Ishikawa (cell line): ENCODE data around the gene SCFD2.

Experiments
- CEBPB ChIP-seq: IDR thresholded peaks from 2 replicates; pipeline ENCODE4 v1.6.1; 2012
- CREB1 ChIP-seq: IDR thresholded peaks from 2 replicates; pipeline ENCODE4 v1.6.1; 2012; ENCODE audit warnings: low read depth
- EGR1 ChIP-seq: IDR thresholded peaks from 2 replicates; pipeline ENCODE4 v1.6.1; 2012
- EP300 ChIP-seq: IDR thresholded peaks from 2 replicates; pipeline ENCODE4 v1.6.1; 2012; ENCODE audit warnings: borderline replicate concordance
- FOXM1 ChIP-seq: IDR thresholded peaks from 2 replicates; pipeline ENCODE4 v1.6.1; 2012; ENCODE audit warnings: low read depth, borderline replicate concordance
- MAX ChIP-seq: IDR thresholded peaks from 2 replicates; pipeline ENCODE4 v1.6.1; 2012
- NFIC ChIP-seq: IDR thresholded peaks from 2 replicates; pipeline ENCODE4 v1.6.1; 2012
- RAD21 ChIP-seq: IDR thresholded peaks from 2 replicates; pipeline ENCODE4 v1.6.1; 2012; ENCODE audit warnings: low read depth
- REST ChIP-seq: IDR thresholded peaks from 2 replicates; pipeline ENCODE4 v1.6.1; 2012; ENCODE audit warnings: low read depth, mild to moderate bottlenecking
- TAF1 ChIP-seq: IDR thresholded peaks from 2 replicates; pipeline ENCODE4 v1.6.1; 2012; ENCODE audit warnings: low read depth, mild to moderate bottlenecking
- TCF12 ChIP-seq: IDR thresholded peaks from 2 replicates; pipeline ENCODE4 v1.6.1; 2012; ENCODE audit warnings: low read depth
- TEAD4 ChIP-seq: IDR thresholded peaks from 2 replicates; pipeline ENCODE4 v1.6.1; 2012
- USF1 ChIP-seq: IDR thresholded peaks from 2 replicates; pipeline ENCODE4 v1.6.1; 2012
- YY1 ChIP-seq: IDR thresholded peaks from 2 replicates; pipeline ENCODE4 v1.6.1; 2012; ENCODE audit warnings: low read depth
- ZBTB7A ChIP-seq: IDR thresholded peaks from 2 replicates; pipeline ENCODE4 v1.6.1; 2012; ENCODE audit warnings: low read depth

SCFD2 gene

GRCh38 chr4:53281438-53281837 lies 84.4 kb downstream of the SCFD2 start:
- TF ChIP-seq TCF12 = no peak
- no peak for TF ChIP-seq MAX

GRCh38 chr4:53280846-53281245 lies 85.0 kb downstream of the SCFD2 start:
- no peak for TF ChIP-seq ZBTB7A
- no peak for TF ChIP-seq TAF1
- no peak for TF ChIP-seq USF1
- TF ChIP-seq NFIC = no peak
- TF ChIP-seq REST = no peak
- no peak for TF ChIP-seq FOXM1
- TF ChIP-seq EGR1 = no peak
- TF ChIP-seq TCF12 = no peak
- TF ChIP-seq CREB1 = no peak
- no peak for TF ChIP-seq TEAD4
- TF ChIP-seq MAX = no peak
- TF ChIP-seq YY1 = no peak
- TF ChIP-seq EP300 = no peak
- no peak for TF ChIP-seq CEBPB
- TF ChIP-seq RAD21 = no peak

- TF ChIP-seq TAF1 (no peak), REST (no peak), TCF12 (no peak), FOXM1 (no peak)
Observed at GRCh38 chr4:53274609-53275268, 91.1 kb downstream of the SCFD2 start.

GRCh38 chr4:53273726-53274125 lies 92.1 kb downstream of the SCFD2 start:
- no peak for TF ChIP-seq EGR1
- no peak for TF ChIP-seq TCF12
- no peak for TF ChIP-seq FOXM1
- no peak for TF ChIP-seq RAD21
- TF ChIP-seq ZBTB7A = no peak
- TF ChIP-seq REST = no peak
- TF ChIP-seq EP300 = no peak
- TF ChIP-seq TAF1 = no peak
- no peak for TF ChIP-seq CEBPB
- TF ChIP-seq YY1 = no peak
- no peak for TF ChIP-seq NFIC

GRCh38 chr4:53267026-53267425 lies 98.8 kb downstream of the SCFD2 start:
- TF ChIP-seq CEBPB (no peak), CREB1 (no peak), FOXM1 (no peak), TCF12 (no peak), EP300 (no peak), ZBTB7A (no peak), YY1 (no peak), USF1 (no peak), EGR1 (no peak), RAD21 (no peak), NFIC (no peak)
